ENCODE results near the gene NOL9. TPM values are rescaled to one million over a fixed set of nuclear protein-coding genes. Genes with fewer than 3 reads are reported as not detected.

The NOL9 gene
- total RNA-seq, 3 donors from 2014 or later (not counting 1 experiment from before 2014, with no cell fraction given) = 40.7 to 53.3 (median 52.0) TPM

GRCh38 chr1:6491966-6492365, 62.3 kb downstream of the NOL9 start:
- H3K27ac Mint-ChIP-seq = no peak overlapping the region
- no peaks in the 10 kb centered on the region for H3K36me3 Mint-ChIP-seq
- no peaks in the 10 kb centered on the region for H3K9me3 ChIP-seq (ENCODE audit: control insufficient read depth, insufficient read depth, low read length)
- intact Hi-C loops (cut with micrococcal nuclease) = no loop called here
- no peak for TF ChIP-seq CTCF (IDR thresholded peaks at IDR 0.05)
- peaks cover 6% of the 10 kb centered on the region for H3K27me3 ChIP-seq (ENCODE audit: control insufficient read depth, insufficient read depth, low read length)
- peaks cover 14 to 20% of the 10 kb centered on the region in 2 donors for H3K27me3 Mint-ChIP-seq (ENCODE audit: low read depth in 2 of 2)
- ATAC-seq = no peak
- WGBS (ENCODE audit: insufficient coverage) = 83% methylated on average over 10 of the region's 10 CpGs
- H3K4me3 ChIP-seq (ENCODE audit: low read length) = no peak overlapping the region
- peaks cover 7 to 15% of the 10 kb centered on the region in 2 donors for H3K4me1 Mint-ChIP-seq
- DNase-seq = peak in 1 of 2 donors; percentile 19
- H3K27ac ChIP-seq (ENCODE audit: low read length) = no peak overlapping the region
- no peaks in the 10 kb centered on the region for H3K9me3 Mint-ChIP-seq
- peaks cover 28% of the 10 kb centered on the region for H3K4me1 ChIP-seq (ENCODE audit: control insufficient read depth, insufficient read depth, low read length)
- H3K36me3 ChIP-seq (ENCODE audit: control insufficient read depth, insufficient read depth, low read length) = no peaks in the 10 kb centered on the region
- peak overlapping the region; percentile 72 for H3K4me3 Mint-ChIP-seq

- Mint-ChIP-seq H3K9me3 (no peaks in the 10 kb centered on the region), H3K4me3 (peak within 1 kb of the TSS; percentile 72), H3K27me3 (ENCODE audit: low read depth in 2 of 2) (peaks cover 17 to 21% of the 10 kb centered on the region in 2 donors), H3K4me1 (peaks cover 7 to 16% of the 10 kb centered on the region in 2 donors), H3K36me3 (no peaks in the 10 kb centered on the region), H3K27ac (no peak within 1 kb of the TSS)
- no peaks in the 10 kb centered on the region for H3K9me3 ChIP-seq (ENCODE audit: control insufficient read depth, insufficient read depth, low read length)
- DNase-seq = peak in 1 of 2 donors; percentile 12
- no peak for TF ChIP-seq CTCF (IDR thresholded peaks at IDR 0.05)
- peak within 1 kb of the TSS; percentile 57 for H3K4me3 ChIP-seq (ENCODE audit: low read length)
- intact Hi-C loops (cut with micrococcal nuclease) = no loop called here
- peaks cover 6% of the 10 kb centered on the region for H3K27me3 ChIP-seq (ENCODE audit: control insufficient read depth, insufficient read depth, low read length)
- ATAC-seq = no peak
- no peak within 1 kb of the TSS for H3K27ac ChIP-seq (ENCODE audit: low read length)
- H3K4me1 ChIP-seq (ENCODE audit: control insufficient read depth, insufficient read depth, low read length) = peaks cover 23% of the 10 kb centered on the region
- no peaks in the 10 kb centered on the region for H3K36me3 ChIP-seq (ENCODE audit: control insufficient read depth, insufficient read depth, low read length)
- WGBS (ENCODE audit: insufficient coverage) = 89% methylated on average over 6 of the region's 6 CpGs
These were observed 62.8 kb downstream of the NOL9 start, which contains the start of gene PLEKHG5 for GRCh38 chr1:6491480-6491962. Gene PLEKHG5 (minus strand): TSS chr1:6491667. CDS start chr1:6477571, 14,096 bp downstream.

- H3K36me3 Mint-ChIP-seq = no peaks in the 10 kb centered on the region
- WGBS (ENCODE audit: insufficient coverage) = 57% methylated on average over 6 of the region's 6 CpGs
- Histone ChIP-seq H3K27ac (ENCODE audit: low read length) (no peak overlapping the region), H3K4me3 (ENCODE audit: low read length) (peak overlapping the region; percentile 57), H3K36me3 (ENCODE audit: control insufficient read depth, insufficient read depth, low read length) (no peaks in the 10 kb centered on the region), H3K27me3 (ENCODE audit: control insufficient read depth, insufficient read depth, low read length) (peaks cover 11% of the 10 kb centered on the region), H3K4me1 (ENCODE audit: control insufficient read depth, insufficient read depth, low read length) (peaks cover 24% of the 10 kb centered on the region), H3K9me3 (ENCODE audit: control insufficient read depth, insufficient read depth, low read length) (no peaks in the 10 kb centered on the region)
- TF ChIP-seq CTCF (IDR thresholded peaks at IDR 0.05) = no peak
- H3K27me3 Mint-ChIP-seq (ENCODE audit: low read depth in 2 of 2) = peaks cover 22 to 26% of the 10 kb centered on the region in 2 donors
- peaks cover 7 to 21% of the 10 kb centered on the region in 2 donors for H3K4me1 Mint-ChIP-seq
- DNase-seq = no peak
- H3K4me3 Mint-ChIP-seq = peak overlapping the region; percentile 72
- no peaks in the 10 kb centered on the region for H3K9me3 Mint-ChIP-seq
- H3K27ac Mint-ChIP-seq = no peak overlapping the region
- no peak for ATAC-seq
- intact Hi-C loops (cut with micrococcal nuclease) = no loop called here
These were observed 63.2 kb downstream of the NOL9 start for GRCh38 chr1:6491081-6491449.

Data from natural killer cell (primary cell).